ENCODE measurements around the gene ZNF384.

The ZNF384 gene

GRCh38 chr12:6632026-6632983 lies 56.9 kb downstream of the ZNF384 start:
- Histone ChIP-seq H3K27me3 (ENCODE audit: control insufficient read depth, insufficient read depth, low read length) (no peaks in the 10 kb centered on the region), H3K4me1 (ENCODE audit: control insufficient read depth, low read depth, low read length) (no peaks in the 10 kb centered on the region), H3K36me3 (ENCODE audit: control insufficient read depth, low read depth, low read length) (no peaks in the 10 kb centered on the region), H3K9me3 (ENCODE audit: control insufficient read depth, low read depth, low read length) (no peaks in the 10 kb centered on the region), H3K27ac (ENCODE audit: low read length) (no peak overlapping the region), H3K9ac (ENCODE audit: low read length) (no peak overlapping the region), H3K4me3 (ENCODE audit: low read length) (no peak overlapping the region)

GRCh38 chr12:6631549-6631961 lies 57.6 kb downstream of the ZNF384 start:
- H3K9ac ChIP-seq (ENCODE audit: low read length): no peak overlapping the region

GRCh38 chr12:6630736-6631135 lies 58.4 kb downstream of the ZNF384 start:
- H3K4me3 ChIP-seq (ENCODE audit: low read length): no peak overlapping the region
- H3K27ac ChIP-seq (ENCODE audit: low read length): no peak overlapping the region
- H3K36me3 ChIP-seq (ENCODE audit: control insufficient read depth, low read depth, low read length): no peaks in the 10 kb centered on the region
- no peaks in the 10 kb centered on the region for H3K27me3 ChIP-seq (ENCODE audit: control insufficient read depth, insufficient read depth, low read length)
- H3K9ac ChIP-seq (ENCODE audit: low read length): no peak overlapping the region
- no peaks in the 10 kb centered on the region for H3K4me1 ChIP-seq (ENCODE audit: control insufficient read depth, low read depth, low read length)
- no peaks in the 10 kb centered on the region for H3K9me3 ChIP-seq (ENCODE audit: control insufficient read depth, low read depth, low read length)

More at GRCh38 chr12:6631549-6631961, 57.6 kb downstream of the ZNF384 start:
- H3K27ac ChIP-seq (ENCODE audit: low read length): no peak overlapping the region
- no peaks in the 10 kb centered on the region for H3K9me3 ChIP-seq (ENCODE audit: control insufficient read depth, low read depth, low read length)
- H3K27me3 ChIP-seq (ENCODE audit: control insufficient read depth, insufficient read depth, low read length): no peaks in the 10 kb centered on the region
- no peaks in the 10 kb centered on the region for H3K4me1 ChIP-seq (ENCODE audit: control insufficient read depth, low read depth, low read length)
- H3K36me3 ChIP-seq (ENCODE audit: control insufficient read depth, low read depth, low read length): no peaks in the 10 kb centered on the region
- H3K4me3 ChIP-seq (ENCODE audit: low read length): no peak overlapping the region

- no peak overlapping the region for H3K4me3 ChIP-seq (ENCODE audit: low read length)
- no peaks in the 10 kb centered on the region for H3K9me3 ChIP-seq (ENCODE audit: control insufficient read depth, low read depth, low read length)
- H3K27me3 ChIP-seq (ENCODE audit: control insufficient read depth, insufficient read depth, low read length): no peaks in the 10 kb centered on the region
- H3K27ac ChIP-seq (ENCODE audit: low read length): no peak overlapping the region
- H3K4me1 ChIP-seq (ENCODE audit: control insufficient read depth, low read depth, low read length): no peaks in the 10 kb centered on the region
- no peak overlapping the region for H3K9ac ChIP-seq (ENCODE audit: low read length)
- H3K36me3 ChIP-seq (ENCODE audit: control insufficient read depth, low read depth, low read length): no peaks in the 10 kb centered on the region
Observed at GRCh38 chr12:6627616-6628015, 61.6 kb downstream of the ZNF384 start.

GRCh38 chr12:6626654-6627283 lies 62.4 kb downstream of the ZNF384 start:
- Histone ChIP-seq H3K9ac (ENCODE audit: low read length) (no peak overlapping the region), H3K4me1 (ENCODE audit: control insufficient read depth, low read depth, low read length) (no peaks in the 10 kb centered on the region), H3K9me3 (ENCODE audit: control insufficient read depth, low read depth, low read length) (no peaks in the 10 kb centered on the region), H3K36me3 (ENCODE audit: control insufficient read depth, low read depth, low read length) (no peaks in the 10 kb centered on the region), H3K4me3 (ENCODE audit: low read length) (no peak overlapping the region), H3K27me3 (ENCODE audit: control insufficient read depth, insufficient read depth, low read length) (no peaks in the 10 kb centered on the region), H3K27ac (ENCODE audit: low read length) (no peak overlapping the region)

- Histone ChIP-seq H3K9ac (ENCODE audit: low read length) (no peak overlapping the region), H3K27ac (ENCODE audit: low read length) (no peak overlapping the region), H3K4me1 (ENCODE audit: control insufficient read depth, low read depth, low read length) (no peaks in the 10 kb centered on the region), H3K36me3 (ENCODE audit: control insufficient read depth, low read depth, low read length) (no peaks in the 10 kb centered on the region), H3K4me3 (ENCODE audit: low read length) (no peak overlapping the region), H3K27me3 (ENCODE audit: control insufficient read depth, insufficient read depth, low read length) (peaks cover 28% of the 10 kb centered on the region), H3K9me3 (ENCODE audit: control insufficient read depth, low read depth, low read length) (no peaks in the 10 kb centered on the region)
Observed at GRCh38 chr12:6620885-6621274, 68.3 kb downstream of the ZNF384 start.

GRCh38 chr12:6620137-6620884 lies 68.9 kb downstream of the ZNF384 start:
- peak overlapping the region; percentile 29 for H3K4me3 ChIP-seq (ENCODE audit: low read length)
- no peak overlapping the region for H3K9ac ChIP-seq (ENCODE audit: low read length)
- no peaks in the 10 kb centered on the region for H3K4me1 ChIP-seq (ENCODE audit: control insufficient read depth, low read depth, low read length)

GRCh38 chr12:6618483-6619225 lies 70.5 kb downstream of the ZNF384 start:
- H3K9me3 ChIP-seq (ENCODE audit: control insufficient read depth, low read depth, low read length): no peaks in the 10 kb centered on the region
- peaks cover 28% of the 10 kb centered on the region for H3K27me3 ChIP-seq (ENCODE audit: control insufficient read depth, insufficient read depth, low read length)
- no peak overlapping the region for H3K4me3 ChIP-seq (ENCODE audit: low read length)
- H3K36me3 ChIP-seq (ENCODE audit: control insufficient read depth, low read depth, low read length): no peaks in the 10 kb centered on the region
- H3K9ac ChIP-seq (ENCODE audit: low read length): no peak overlapping the region
- H3K27ac ChIP-seq (ENCODE audit: low read length): no peak overlapping the region
- H3K4me1 ChIP-seq (ENCODE audit: control insufficient read depth, low read depth, low read length): peaks cover 7% of the 10 kb centered on the region

More at GRCh38 chr12:6620137-6620884, 68.9 kb downstream of the ZNF384 start:
- no peaks in the 10 kb centered on the region for H3K9me3 ChIP-seq (ENCODE audit: control insufficient read depth, low read depth, low read length)
- peaks cover 28% of the 10 kb centered on the region for H3K27me3 ChIP-seq (ENCODE audit: control insufficient read depth, insufficient read depth, low read length)
- H3K36me3 ChIP-seq (ENCODE audit: control insufficient read depth, low read depth, low read length): no peaks in the 10 kb centered on the region
- H3K27ac ChIP-seq (ENCODE audit: low read length): no peak overlapping the region

All from iPS-18a (cell line).